Activated naive CD8-positive, alpha-beta T cell treated with anti-CD3 and anti-CD28 coated beads, Interleukin-2, amount 10 ng/mL, durations not matched to agents 7 days and 5 days (primary cell): ENCODE results near the gene EEIG1. TPM values are rescaled to one million over a fixed set of nuclear protein-coding genes. Genes with fewer than 3 reads are reported as not detected.

Experiments
- ATAC-seq: fragments of 150-1000 bp; cut with Tn5 transposase; one replicate; pipeline ENCODE4 v1.10.0; 2021; ENCODE audit warnings: low read depth, moderate library complexity
- POLR2A ChIA-PET: fragments of 350-600 bp; sonication (Branson Sonifier 250); formaldehyde crosslinking; loops from one replicate; lab custom pipeline; 2021; ENCODE audit warnings: antibody characterized with exemption; lab: Charles Lee
- DNase-seq: peaks from one replicate; pipeline ENCODE4 v3.0.0; 2021
- H3K27ac Mint-ChIP-seq: one replicate; pipeline ENCODE4 v1.8.0; 2022; ENCODE audit warnings: mild to moderate bottlenecking, mixed read lengths
- H3K27me3 Mint-ChIP-seq: one replicate; pipeline ENCODE4 v1.8.0; 2022; ENCODE audit warnings: mild to moderate bottlenecking, moderate library complexity, mixed read lengths
- H3K36me3 Mint-ChIP-seq: one replicate; pipeline ENCODE4 v1.8.0; 2021; ENCODE audit warnings: mild to moderate bottlenecking, mixed read lengths
- H3K4me1 Mint-ChIP-seq: one replicate; pipeline ENCODE4 v1.8.0; 2021; ENCODE audit warnings: mixed read lengths
- H3K4me3 Mint-ChIP-seq: one replicate; pipeline ENCODE4 v1.8.0; 2022; ENCODE audit warnings: mild to moderate bottlenecking, moderate library complexity, mixed read lengths
- H3K9me3 Mint-ChIP-seq: one replicate; pipeline ENCODE4 v1.8.0; 2021; ENCODE audit warnings: mixed read lengths
- total RNA-seq, 2 experiments: library from RNA; stranded (reverse); gene quantifications; one replicate each; pipeline ENCODE4 v1.2.3, GENCODE V29; 2021

The EEIG1 gene
- total RNA-seq, 2 experiments from 2014 or later, result 329 to 366 TPM

GRCh38 chr9:127947841-127948710 lies 32.7 kb downstream of the EEIG1 start:
- Mint-ChIP-seq H3K9me3 (no peaks in the 10 kb centered on the region), H3K36me3 (peaks cover 17% of the 10 kb centered on the region), H3K27me3 (no peaks in the 10 kb centered on the region), H3K27ac (peak overlapping the region; percentile 68), H3K4me3 (no peak overlapping the region), H3K4me1 (peaks cover 36% of the 10 kb centered on the region)
- DNase-seq (no peak), ATAC-seq (no peak)
- POLR2A ChIA-PET, result interaction anchor here (1.7 kb wide), 1 partner anchor 82 kb away, joined by 7 read pairs; no protein-coding TSS in a partner anchor

- DNase-seq (no peak), ATAC-seq (no peak)
- Mint-ChIP-seq H3K4me3 (no peak overlapping the region), H3K27ac (no peak overlapping the region), H3K9me3 (no peaks in the 10 kb centered on the region), H3K36me3 (peaks cover 23% of the 10 kb centered on the region), H3K4me1 (peaks cover 32% of the 10 kb centered on the region), H3K27me3 (no peaks in the 10 kb centered on the region)
- POLR2A ChIA-PET, result interaction anchor here (0.8 to 1.0 kb wide), 2 partner anchors 9 to 29 kb away, joined by 3 to 4 read pairs; no protein-coding TSS in a partner anchor
These were observed 34.1 kb downstream of the EEIG1 start for GRCh38 chr9:127946728-127947127.

GRCh38 chr9:127945942-127946341 lies 34.8 kb downstream of the EEIG1 start:
- DNase-seq (no peak), ATAC-seq (no peak)
- POLR2A ChIA-PET, result interaction anchor here (0.8 to 1.0 kb wide), 2 partner anchors 9 to 30 kb away, joined by 3 to 4 read pairs; no protein-coding TSS in a partner anchor
- H3K4me3 Mint-ChIP-seq, result no peak overlapping the region
- no peaks in the 10 kb centered on the region for H3K9me3 Mint-ChIP-seq
- H3K27me3 Mint-ChIP-seq, result no peaks in the 10 kb centered on the region
- H3K4me1 Mint-ChIP-seq, result peaks cover 27% of the 10 kb centered on the region
- H3K36me3 Mint-ChIP-seq, result peaks cover 21% of the 10 kb centered on the region
- no peak overlapping the region for H3K27ac Mint-ChIP-seq

GRCh38 chr9:127945338-127945737 lies 35.5 kb downstream of the EEIG1 start:
- ATAC-seq (no peak), DNase-seq (no peak)
- Mint-ChIP-seq H3K9me3 (no peaks in the 10 kb centered on the region), H3K4me3 (no peak overlapping the region), H3K4me1 (peaks cover 23% of the 10 kb centered on the region), H3K27ac (no peak overlapping the region), H3K27me3 (no peaks in the 10 kb centered on the region), H3K36me3 (peaks cover 18% of the 10 kb centered on the region)
- POLR2A ChIA-PET, result interaction anchor here (2.2 kb wide), 1 partner anchor 89 kb away, joined by 11 read pairs; no protein-coding TSS in a partner anchor

GRCh38 chr9:127944586-127945218 lies 36.1 kb downstream of the EEIG1 start:
- Mint-ChIP-seq H3K27ac (peak overlapping the region; percentile 58), H3K27me3 (no peaks in the 10 kb centered on the region), H3K4me1 (peaks cover 18% of the 10 kb centered on the region), H3K36me3 (peaks cover 15% of the 10 kb centered on the region), H3K9me3 (no peaks in the 10 kb centered on the region), H3K4me3 (no peak overlapping the region)
- POLR2A ChIA-PET, result interaction anchor here (1.3 to 2.2 kb wide), 2 partner anchors 31 to 89 kb away, joined by 3 to 11 read pairs; no protein-coding TSS in a partner anchor
- ATAC-seq, result no peak
- DNase-seq, result no peak

- peaks cover 13% of the 10 kb centered on the region for H3K4me1 Mint-ChIP-seq
- POLR2A ChIA-PET, result interaction anchor here (0.5 to 2.5 kb wide), 7 partner anchors 27 to 168 kb away, joined by 3 to 11 read pairs (median 4); partner anchors contain the start of genes EEIG1, NAIF1, SLC25A25 and ST6GALNAC4
- no peak overlapping the region for H3K4me3 Mint-ChIP-seq
- no peaks in the 10 kb centered on the region for H3K27me3 Mint-ChIP-seq
- peaks cover 15% of the 10 kb centered on the region for H3K36me3 Mint-ChIP-seq
- no peaks in the 10 kb centered on the region for H3K9me3 Mint-ChIP-seq
- DNase-seq (peak; percentile 82), ATAC-seq (peak; percentile 68)
- peak overlapping the region; percentile 52 for H3K27ac Mint-ChIP-seq
These were observed 37.1 kb downstream of the EEIG1 start for GRCh38 chr9:127943731-127944144.

DNA sequence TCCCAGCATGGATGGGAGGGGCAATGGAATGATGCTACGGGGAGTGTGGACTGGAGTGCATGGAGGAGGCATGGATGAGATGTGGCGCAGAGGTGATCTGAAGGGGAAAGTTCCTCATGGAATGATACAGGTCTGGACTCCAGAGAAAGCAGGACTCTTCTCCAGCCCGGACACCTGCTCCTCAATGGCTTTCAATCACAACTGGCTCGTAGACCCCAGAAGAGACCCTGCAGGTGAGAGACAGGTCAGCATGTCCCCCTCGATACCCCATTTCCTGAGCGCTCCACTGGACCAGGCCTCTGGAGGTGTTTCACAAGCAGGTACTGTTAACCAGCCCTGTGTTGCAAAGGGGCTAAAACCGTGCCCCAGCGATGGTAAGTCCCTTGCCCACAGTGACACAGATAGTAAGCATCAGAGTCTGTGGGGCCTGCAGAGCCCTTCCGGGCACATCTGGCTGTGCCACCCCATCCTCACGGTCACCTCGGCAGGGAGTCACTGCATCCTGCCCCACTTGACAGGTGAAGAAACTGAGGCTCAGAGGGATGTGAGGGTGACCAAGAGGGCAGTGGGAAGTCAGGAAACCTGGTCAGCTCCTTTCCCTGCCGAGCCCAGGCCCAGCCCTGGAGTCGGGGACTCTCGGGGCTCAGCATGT lies 37.7 kb downstream of the EEIG1 start:
- Mint-ChIP-seq H3K4me1 (peaks cover 13% of the 10 kb centered on the region), H3K27me3 (no peaks in the 10 kb centered on the region), H3K9me3 (no peaks in the 10 kb centered on the region), H3K36me3 (peaks cover 15% of the 10 kb centered on the region), H3K27ac (peak overlapping the region; percentile 79), H3K4me3 (no peak overlapping the region)
- no peak for DNase-seq
- ATAC-seq, result no peak
- POLR2A ChIA-PET, result interaction anchor here (0.5 to 2.5 kb wide), 8 partner anchors 12 to 169 kb away, joined by 3 to 11 read pairs (median 4); partner anchors contain the start of genes EEIG1, NAIF1, SLC25A25 and ST6GALNAC4

DNA sequence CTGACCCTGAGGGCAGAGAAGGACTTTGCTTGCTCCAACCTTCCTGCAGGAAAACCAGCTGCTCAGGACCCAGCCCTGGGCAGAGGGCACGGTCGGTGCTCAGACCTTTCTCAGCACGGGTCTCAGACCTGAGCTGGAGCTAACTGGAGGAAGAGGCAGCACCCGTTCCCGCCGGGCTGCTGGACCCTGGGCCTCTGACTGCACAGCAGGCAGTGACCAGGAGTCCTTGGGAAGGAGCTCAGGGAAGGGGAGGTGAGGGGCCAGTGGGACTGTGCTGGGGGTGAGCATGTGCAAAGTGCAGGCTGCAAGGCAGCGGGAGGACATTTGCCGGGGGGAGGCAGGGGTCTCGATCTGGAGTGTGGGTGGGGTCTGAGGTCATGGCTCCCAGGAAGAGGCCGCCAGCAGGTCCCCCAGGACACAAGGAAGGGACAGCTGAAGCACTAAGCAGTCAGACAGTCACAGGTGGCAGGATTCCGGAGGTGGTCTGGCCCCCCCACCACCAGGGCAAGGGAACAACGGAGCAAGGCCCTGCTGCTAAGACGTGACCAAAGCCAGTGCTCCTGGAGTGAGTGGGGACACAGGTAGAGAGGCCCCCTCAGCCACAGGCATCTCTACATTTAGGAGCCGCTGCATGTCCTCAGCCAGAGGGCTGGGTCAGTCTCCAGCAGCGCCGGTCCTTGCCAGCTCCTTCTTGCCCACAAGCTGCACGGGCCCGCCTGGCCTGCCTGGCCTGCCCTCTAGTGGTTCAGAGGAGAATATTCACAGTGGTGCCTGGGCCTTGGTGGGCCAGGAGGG lies 38.4 kb downstream of the EEIG1 start:
- peak; percentile 66 for DNase-seq
- no peak overlapping the region for H3K4me3 Mint-ChIP-seq
- H3K27me3 Mint-ChIP-seq, result no peaks in the 10 kb centered on the region
- ATAC-seq, result peak; percentile 34
- POLR2A ChIA-PET, result interaction anchor here (0.7 to 2.5 kb wide), 5 partner anchors 13 to 125 kb away, joined by 3 to 8 read pairs (median 4); partner anchors contain the start of genes NAIF1, SLC25A25 and ST6GALNAC4
- H3K4me1 Mint-ChIP-seq, result peaks cover 17% of the 10 kb centered on the region
- peaks cover 15% of the 10 kb centered on the region for H3K36me3 Mint-ChIP-seq
- H3K9me3 Mint-ChIP-seq, result no peaks in the 10 kb centered on the region
- H3K27ac Mint-ChIP-seq, result peak overlapping the region; percentile 79

- POLR2A ChIA-PET, result interaction anchor here (1.1 to 2.5 kb wide), 2 partner anchors 14 to 126 kb away, joined by 4 to 8 read pairs; partner anchors contain the start of genes NAIF1 and SLC25A25
- Mint-ChIP-seq H3K36me3 (peaks cover 14% of the 10 kb centered on the region), H3K9me3 (no peaks in the 10 kb centered on the region), H3K4me3 (no peak overlapping the region), H3K27me3 (no peaks in the 10 kb centered on the region), H3K4me1 (peaks cover 18% of the 10 kb centered on the region), H3K27ac (no peak overlapping the region)
- no peak for ATAC-seq
- DNase-seq, result no peak
These were observed 38.9 kb downstream of the EEIG1 start for GRCh38 chr9:127941961-127942215.

DNA sequence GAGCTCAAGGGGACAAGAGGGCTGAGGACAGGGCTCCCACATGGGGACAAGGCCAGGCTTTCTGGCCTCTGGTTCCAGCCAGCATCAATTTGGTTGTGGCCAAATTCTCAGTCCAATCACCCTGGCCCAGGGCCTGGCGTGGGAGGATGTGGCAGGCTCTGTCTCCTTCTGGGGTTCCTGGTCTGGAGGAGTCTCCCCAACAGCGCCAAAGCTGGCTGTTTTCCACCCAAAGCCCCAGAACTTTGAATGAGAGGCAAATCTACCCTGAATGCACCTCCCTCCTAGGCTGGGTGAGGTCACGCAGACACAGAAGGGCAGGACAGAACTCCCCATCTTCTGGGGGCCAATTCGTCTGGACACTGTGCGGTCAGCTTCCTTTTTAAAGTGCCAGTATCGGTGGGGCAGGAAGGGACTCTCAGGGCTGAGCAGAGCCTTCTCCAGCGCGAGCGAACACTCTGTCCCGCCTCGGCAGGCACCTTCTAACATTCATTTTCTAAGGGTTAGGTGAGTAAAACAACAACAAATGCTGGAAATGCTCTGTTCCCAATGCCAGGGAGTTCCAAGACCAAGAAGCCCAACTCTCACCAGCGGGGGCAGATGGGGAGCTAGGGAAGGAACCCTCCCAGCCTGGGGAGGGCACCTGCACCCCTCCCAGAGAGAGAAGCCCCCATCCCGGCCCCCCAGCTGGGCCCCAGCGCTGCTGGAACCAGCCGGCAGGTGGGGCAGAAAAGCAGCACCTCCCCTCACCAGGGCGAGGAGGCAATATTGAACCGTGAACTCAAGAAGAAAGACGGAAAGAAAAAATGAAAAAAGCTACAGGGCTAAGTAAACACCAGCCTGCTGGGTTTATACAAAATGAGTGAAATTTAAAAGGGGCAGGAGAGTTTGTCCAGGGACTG lies 39.5 kb downstream of the EEIG1 start:
- Mint-ChIP-seq H3K27ac (no peak overlapping the region), H3K27me3 (no peaks in the 10 kb centered on the region), H3K4me3 (no peak overlapping the region), H3K9me3 (no peaks in the 10 kb centered on the region), H3K36me3 (peaks cover 13% of the 10 kb centered on the region), H3K4me1 (peaks cover 23% of the 10 kb centered on the region)
- ATAC-seq, result no peak
- POLR2A ChIA-PET, result interaction anchor here (0.7 to 2.5 kb wide), 2 partner anchors 126 to 137 kb away, joined by 3 to 8 read pairs; partner anchors contain the start of genes NAIF1 and SLC25A25
- DNase-seq, result no peak

- H3K27me3 Mint-ChIP-seq, result no peaks in the 10 kb centered on the region
- DNase-seq, result no peak
- H3K4me3 Mint-ChIP-seq, result no peak overlapping the region
- peaks cover 30% of the 10 kb centered on the region for H3K4me1 Mint-ChIP-seq
- ATAC-seq, result no peak
- POLR2A ChIA-PET, result interaction anchor here (0.7 kb wide), 1 partner anchor 138 kb away, joined by 3 read pairs; no protein-coding TSS in a partner anchor
- no peaks in the 10 kb centered on the region for H3K9me3 Mint-ChIP-seq
- H3K36me3 Mint-ChIP-seq, result peaks cover 15% of the 10 kb centered on the region
- H3K27ac Mint-ChIP-seq, result peak overlapping the region; percentile 11
These were observed 40.2 kb downstream of the EEIG1 start for GRCh38 chr9:127940593-127940992.
